Astrocyte of the cerebellum (primary cell): ENCODE results near the gene BCL11A.

Experiments
- DNase-seq: peaks from one replicate; pipeline ENCODE4 v3.0.0-alpha.2; 2011; ENCODE audit warnings: low read depth
- H3K4me3 ChIP-seq: 2 replicates; pipeline ENCODE4 v1.5.1; 2011; ENCODE audit warnings: mild to moderate bottlenecking, low read depth, low read length, moderate library complexity
- in situ Hi-C: cut with HindIII; loops from 2 replicates; pipeline ENCODE4 v1.10.0; 2017; ENCODE audit warnings: low sequenced_read_pairs
- TF ChIP-seq, protein P1 (sequence below): IDR thresholded peaks from 2 replicates; pipeline ENCODE4 v1.5.1; 2012; ENCODE audit warnings: low read length, low read depth, moderate library complexity, mild to moderate bottlenecking; ENCODE audit errors: missing control alignments

Gene BCL11A

DNA sequence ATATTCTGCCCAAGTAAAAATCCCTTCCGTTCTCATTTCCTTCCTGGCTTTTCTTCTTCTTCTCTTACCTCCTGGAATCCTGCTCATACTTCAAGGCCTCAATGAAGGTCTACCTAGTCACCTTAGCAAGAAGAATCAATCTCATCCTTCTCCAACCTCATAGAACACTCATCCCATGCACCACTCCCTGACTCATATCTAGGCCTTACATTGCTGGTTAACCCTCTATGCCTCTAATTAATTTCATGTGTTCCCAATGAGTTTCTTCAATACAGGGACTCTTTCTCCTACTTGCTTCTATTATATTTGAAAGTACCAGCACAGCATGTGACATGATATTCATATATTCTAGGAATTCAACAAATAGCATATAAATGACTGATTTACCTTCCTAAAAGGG is 63.0 kb downstream of the BCL11A start:
- H3K4me3 ChIP-seq = no peak overlapping the region
- in situ Hi-C loops = no loop called here
- no peak for DNase-seq
- TF ChIP-seq, protein P1, sequence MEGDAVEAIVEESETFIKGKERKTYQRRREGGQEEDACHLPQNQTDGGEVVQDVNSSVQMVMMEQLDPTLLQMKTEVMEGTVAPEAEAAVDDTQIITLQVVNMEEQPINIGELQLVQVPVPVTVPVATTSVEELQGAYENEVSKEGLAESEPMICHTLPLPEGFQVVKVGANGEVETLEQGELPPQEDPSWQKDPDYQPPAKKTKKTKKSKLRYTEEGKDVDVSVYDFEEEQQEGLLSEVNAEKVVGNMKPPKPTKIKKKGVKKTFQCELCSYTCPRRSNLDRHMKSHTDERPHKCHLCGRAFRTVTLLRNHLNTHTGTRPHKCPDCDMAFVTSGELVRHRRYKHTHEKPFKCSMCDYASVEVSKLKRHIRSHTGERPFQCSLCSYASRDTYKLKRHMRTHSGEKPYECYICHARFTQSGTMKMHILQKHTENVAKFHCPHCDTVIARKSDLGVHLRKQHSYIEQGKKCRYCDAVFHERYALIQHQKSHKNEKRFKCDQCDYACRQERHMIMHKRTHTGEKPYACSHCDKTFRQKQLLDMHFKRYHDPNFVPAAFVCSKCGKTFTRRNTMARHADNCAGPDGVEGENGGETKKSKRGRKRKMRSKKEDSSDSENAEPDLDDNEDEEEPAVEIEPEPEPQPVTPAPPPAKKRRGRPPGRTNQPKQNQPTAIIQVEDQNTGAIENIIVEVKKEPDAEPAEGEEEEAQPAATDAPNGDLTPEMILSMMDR = no peak

DNA sequence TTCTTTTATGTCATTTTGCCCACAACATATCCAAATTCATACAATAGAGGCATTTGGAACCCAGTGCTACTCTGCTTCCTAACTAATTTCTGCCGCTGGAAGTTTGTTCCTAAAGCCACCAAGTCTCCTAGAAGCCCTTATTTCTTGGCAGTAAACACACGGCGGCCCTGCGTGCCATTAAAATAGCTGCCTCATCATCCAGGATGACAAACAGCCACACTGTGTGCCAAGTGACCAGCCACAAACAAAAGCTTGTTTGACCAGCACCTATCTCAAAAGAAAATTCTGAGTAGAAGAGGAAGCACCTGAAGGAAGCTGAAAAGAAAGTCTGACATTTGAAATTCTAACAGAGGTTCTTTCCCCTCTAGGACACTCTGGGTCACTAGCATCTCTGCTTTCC is 64.2 kb downstream of the BCL11A start:
- no peak overlapping the region for H3K4me3 ChIP-seq
- in situ Hi-C loops = no loop called here
- TF ChIP-seq, protein P1 = no peak
- DNase-seq = no peak

DNA sequence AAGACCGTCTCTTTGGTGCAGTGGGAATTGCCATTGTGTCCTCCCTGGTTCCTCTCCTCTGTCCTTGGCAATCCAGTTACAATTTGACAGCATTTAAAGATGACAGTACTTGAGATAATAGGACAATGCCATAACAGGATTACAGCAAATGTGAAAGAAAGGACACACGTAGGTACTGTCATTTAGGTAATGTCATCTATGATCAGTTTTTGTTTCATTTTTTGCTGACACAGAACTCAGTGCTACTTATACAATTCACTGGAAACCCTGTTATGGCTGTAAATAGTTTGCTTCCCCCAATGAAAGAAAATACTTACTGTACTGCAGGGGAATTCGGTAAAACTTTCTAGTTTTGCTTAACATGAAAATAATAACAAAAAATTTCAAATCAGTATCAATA is 65.2 kb downstream of the BCL11A start:
- no peak for DNase-seq
- TF ChIP-seq, protein P1 = no peak
- in situ Hi-C loops = no loop called here
- no peak overlapping the region for H3K4me3 ChIP-seq

DNA sequence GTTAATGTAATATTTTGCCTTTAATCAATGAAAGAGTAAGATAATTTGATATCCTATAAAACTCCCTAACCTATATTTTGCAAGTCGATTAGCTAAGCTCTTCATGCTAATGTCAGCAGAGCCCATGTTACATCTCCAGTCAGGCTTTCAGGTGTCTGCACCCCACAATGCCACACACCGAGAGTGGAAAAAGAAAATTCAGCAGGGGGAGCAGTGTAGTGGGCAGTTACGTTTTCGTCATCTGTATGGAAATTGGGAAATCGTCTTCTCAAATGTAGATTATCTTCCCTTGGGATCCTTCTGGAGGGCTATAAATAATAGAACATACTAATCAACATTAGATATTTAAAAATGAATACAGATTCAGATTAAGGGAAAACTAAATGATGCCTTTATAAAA is 66.3 kb downstream of the BCL11A start:
- no peak for DNase-seq
- in situ Hi-C loops = no loop called here
- no peak overlapping the region for H3K4me3 ChIP-seq
- TF ChIP-seq, protein P1 = no peak

DNA sequence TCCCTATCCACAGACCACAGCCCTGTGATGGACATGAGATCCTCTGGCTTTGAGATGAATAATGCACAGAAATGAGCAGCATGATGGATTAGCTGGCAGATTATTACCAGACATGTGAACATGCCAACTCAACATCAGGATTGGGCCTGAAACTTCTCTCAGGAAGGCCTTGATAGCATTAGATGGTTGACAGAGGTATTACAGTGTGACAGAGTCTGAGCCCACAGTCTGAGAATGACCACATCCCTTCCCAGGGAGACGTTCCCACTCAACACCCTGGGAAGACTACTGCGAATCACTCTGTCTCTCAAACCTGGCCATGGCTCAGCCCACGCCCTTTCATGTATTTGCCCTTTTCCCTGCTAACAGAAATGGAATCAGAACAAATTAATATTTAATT is 66.9 kb downstream of the BCL11A start:
- in situ Hi-C loops = no loop called here
- TF ChIP-seq, protein P1 = no peak
- DNase-seq = no peak
- no peak overlapping the region for H3K4me3 ChIP-seq

DNA sequence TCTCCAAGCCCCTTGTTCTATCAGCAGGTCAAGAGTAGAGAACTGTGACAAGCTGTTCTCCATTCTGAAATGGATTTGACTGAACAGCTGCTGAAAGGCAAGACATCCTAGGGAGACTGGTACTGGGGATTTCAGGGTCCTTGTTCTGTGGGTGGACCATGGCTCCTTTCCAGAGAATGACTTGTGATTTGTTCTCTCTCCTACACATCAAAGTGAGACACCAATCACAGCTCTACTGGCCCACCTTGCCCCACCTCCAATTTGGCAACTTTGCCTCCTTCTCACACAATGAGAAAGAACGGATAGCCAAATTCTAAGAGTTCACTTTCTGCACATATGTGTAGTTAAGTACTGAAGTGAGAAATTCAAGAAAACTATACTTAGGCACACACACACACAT is 67.4 kb downstream of the BCL11A start:
- in situ Hi-C loops = no loop called here
- no peak overlapping the region for H3K4me3 ChIP-seq
- DNase-seq = no peak
- TF ChIP-seq, protein P1 = no peak

DNA sequence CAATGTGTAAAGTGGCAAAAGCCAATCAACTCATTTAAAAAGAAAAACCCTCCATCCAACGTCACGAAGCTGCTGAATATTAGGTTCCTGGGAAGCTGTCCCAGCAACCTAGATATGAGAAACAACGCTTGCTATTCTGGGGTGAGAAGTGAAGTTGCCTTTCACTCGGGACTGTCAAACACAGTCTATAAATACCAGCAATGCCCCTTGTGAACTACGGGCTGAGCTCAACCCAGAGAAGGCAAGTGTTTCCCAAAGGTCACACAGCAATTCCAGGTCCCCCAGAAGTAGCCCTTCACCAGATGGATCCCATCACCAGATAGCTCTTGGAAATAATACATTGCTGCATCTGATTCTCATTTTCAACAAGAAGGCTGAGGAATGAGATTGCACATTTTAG is 67.9 kb downstream of the BCL11A start:
- in situ Hi-C loops = no loop called here
- H3K4me3 ChIP-seq = no peak overlapping the region
- no peak for DNase-seq
- TF ChIP-seq, protein P1 = no peak
